Ishikawa (cell line): ENCODE measurements around the gene PSD.

Source experiments
- CEBPB ChIP-seq: IDR thresholded peaks from 2 replicates; pipeline ENCODE4 v1.6.1; 2012
- CREB1 ChIP-seq: IDR thresholded peaks from 2 replicates; pipeline ENCODE4 v1.6.1; 2012; ENCODE audit warnings: low read depth
- EGR1 ChIP-seq: IDR thresholded peaks from 2 replicates; pipeline ENCODE4 v1.6.1; 2012
- EP300 ChIP-seq: IDR thresholded peaks from 2 replicates; pipeline ENCODE4 v1.6.1; 2012; ENCODE audit warnings: borderline replicate concordance
- FOXM1 ChIP-seq: IDR thresholded peaks from 2 replicates; pipeline ENCODE4 v1.6.1; 2012; ENCODE audit warnings: low read depth, borderline replicate concordance
- MAX ChIP-seq: IDR thresholded peaks from 2 replicates; pipeline ENCODE4 v1.6.1; 2012
- NFIC ChIP-seq: IDR thresholded peaks from 2 replicates; pipeline ENCODE4 v1.6.1; 2012
- RAD21 ChIP-seq: IDR thresholded peaks from 2 replicates; pipeline ENCODE4 v1.6.1; 2012; ENCODE audit warnings: low read depth
- TAF1 ChIP-seq: IDR thresholded peaks from 2 replicates; pipeline ENCODE4 v1.6.1; 2012; ENCODE audit warnings: low read depth, mild to moderate bottlenecking
- TCF12 ChIP-seq: IDR thresholded peaks from 2 replicates; pipeline ENCODE4 v1.6.1; 2012; ENCODE audit warnings: low read depth
- TEAD4 ChIP-seq: IDR thresholded peaks from 2 replicates; pipeline ENCODE4 v1.6.1; 2012
- YY1 ChIP-seq: IDR thresholded peaks from 2 replicates; pipeline ENCODE4 v1.6.1; 2012; ENCODE audit warnings: low read depth
- ZBTB7A ChIP-seq: IDR thresholded peaks from 2 replicates; pipeline ENCODE4 v1.6.1; 2012; ENCODE audit warnings: low read depth
- TF ChIP-seq, protein P1 (sequence below): IDR thresholded peaks from 2 replicates; pipeline ENCODE4 v1.6.1; 2012; ENCODE audit warnings: low read depth, mild to moderate bottlenecking
- TF ChIP-seq, protein P2 (sequence below): IDR thresholded peaks from 2 replicates; pipeline ENCODE4 v1.6.1; 2012

Gene PSD

GRCh38 chr10:102399217-102400021, 19.2 kb downstream of the PSD start:
- TF ChIP-seq CREB1: peak; percentile 71
- TF ChIP-seq, protein P1, sequence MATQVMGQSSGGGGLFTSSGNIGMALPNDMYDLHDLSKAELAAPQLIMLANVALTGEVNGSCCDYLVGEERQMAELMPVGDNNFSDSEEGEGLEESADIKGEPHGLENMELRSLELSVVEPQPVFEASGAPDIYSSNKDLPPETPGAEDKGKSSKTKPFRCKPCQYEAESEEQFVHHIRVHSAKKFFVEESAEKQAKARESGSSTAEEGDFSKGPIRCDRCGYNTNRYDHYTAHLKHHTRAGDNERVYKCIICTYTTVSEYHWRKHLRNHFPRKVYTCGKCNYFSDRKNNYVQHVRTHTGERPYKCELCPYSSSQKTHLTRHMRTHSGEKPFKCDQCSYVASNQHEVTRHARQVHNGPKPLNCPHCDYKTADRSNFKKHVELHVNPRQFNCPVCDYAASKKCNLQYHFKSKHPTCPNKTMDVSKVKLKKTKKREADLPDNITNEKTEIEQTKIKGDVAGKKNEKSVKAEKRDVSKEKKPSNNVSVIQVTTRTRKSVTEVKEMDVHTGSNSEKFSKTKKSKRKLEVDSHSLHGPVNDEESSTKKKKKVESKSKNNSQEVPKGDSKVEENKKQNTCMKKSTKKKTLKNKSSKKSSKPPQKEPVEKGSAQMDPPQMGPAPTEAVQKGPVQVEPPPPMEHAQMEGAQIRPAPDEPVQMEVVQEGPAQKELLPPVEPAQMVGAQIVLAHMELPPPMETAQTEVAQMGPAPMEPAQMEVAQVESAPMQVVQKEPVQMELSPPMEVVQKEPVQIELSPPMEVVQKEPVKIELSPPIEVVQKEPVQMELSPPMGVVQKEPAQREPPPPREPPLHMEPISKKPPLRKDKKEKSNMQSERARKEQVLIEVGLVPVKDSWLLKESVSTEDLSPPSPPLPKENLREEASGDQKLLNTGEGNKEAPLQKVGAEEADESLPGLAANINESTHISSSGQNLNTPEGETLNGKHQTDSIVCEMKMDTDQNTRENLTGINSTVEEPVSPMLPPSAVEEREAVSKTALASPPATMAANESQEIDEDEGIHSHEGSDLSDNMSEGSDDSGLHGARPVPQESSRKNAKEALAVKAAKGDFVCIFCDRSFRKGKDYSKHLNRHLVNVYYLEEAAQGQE: no peak
- peak; percentile 64 for TF ChIP-seq TAF1
- peak; percentile 41; the same call in 1 of the 2 replicates for TF ChIP-seq TEAD4
- TF ChIP-seq FOXM1: peak; percentile 60; the same call in 1 of the 2 replicates
- TF ChIP-seq TCF12: peak; percentile 78; the same call in 1 of the 2 replicates
- peak; percentile 88 for TF ChIP-seq RAD21
- TF ChIP-seq EGR1: no peak; the same call in 1 of the 2 replicates
- TF ChIP-seq CEBPB: no peak
- peak; percentile 47; the same call in 1 of the 2 replicates for TF ChIP-seq EP300
- peak; percentile 36; the same call in 1 of the 2 replicates for TF ChIP-seq NFIC
- TF ChIP-seq, protein P2, sequence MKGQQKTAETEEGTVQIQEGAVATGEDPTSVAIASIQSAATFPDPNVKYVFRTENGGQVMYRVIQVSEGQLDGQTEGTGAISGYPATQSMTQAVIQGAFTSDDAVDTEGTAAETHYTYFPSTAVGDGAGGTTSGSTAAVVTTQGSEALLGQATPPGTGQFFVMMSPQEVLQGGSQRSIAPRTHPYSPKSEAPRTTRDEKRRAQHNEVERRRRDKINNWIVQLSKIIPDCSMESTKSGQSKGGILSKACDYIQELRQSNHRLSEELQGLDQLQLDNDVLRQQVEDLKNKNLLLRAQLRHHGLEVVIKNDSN: peak; percentile 35; the same call in 1 of the 2 replicates
- peak; percentile 97 for TF ChIP-seq MAX
- peak; percentile 94 for TF ChIP-seq ZBTB7A
- peak; percentile 77 for TF ChIP-seq YY1

DNA sequence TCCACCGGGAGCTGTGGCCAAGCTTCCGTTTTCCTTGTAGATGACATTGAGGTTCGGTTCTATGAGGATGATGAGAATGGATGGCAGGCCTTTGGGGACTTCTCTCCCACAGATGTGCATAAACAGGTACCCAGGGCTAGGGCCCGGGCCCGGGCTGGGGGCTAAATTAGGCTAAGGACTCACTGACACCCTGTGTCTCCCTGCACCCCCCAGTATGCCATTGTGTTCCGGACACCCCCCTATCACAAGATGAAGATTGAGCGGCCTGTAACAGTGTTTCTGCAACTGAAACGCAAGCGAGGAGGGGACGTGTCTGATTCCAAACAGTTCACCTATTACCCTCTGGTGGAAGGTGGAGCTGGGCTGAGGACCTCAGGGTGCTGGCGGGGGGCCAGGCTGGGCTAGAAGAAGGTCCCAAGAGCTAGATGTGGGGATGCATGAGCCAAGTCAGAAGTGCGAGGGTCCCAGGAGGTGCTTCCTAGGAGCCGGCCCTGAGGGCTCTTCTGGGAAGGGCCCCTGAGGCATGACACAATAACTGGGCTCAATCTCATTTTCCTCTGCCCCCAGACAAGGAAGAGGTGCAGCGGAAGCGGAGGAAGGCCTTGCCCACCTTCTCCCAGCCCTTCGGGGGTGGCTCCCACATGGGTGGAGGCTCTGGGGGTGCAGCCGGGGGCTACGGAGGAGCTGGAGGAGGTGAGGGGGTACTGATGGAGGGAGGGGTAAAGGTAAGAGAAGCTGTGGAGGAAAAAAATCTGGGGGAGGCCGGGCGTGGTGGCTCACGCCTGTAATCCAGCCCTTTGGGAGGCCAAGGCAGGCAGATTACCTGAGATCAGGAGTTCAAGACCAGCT, 20.2 kb downstream of the PSD start:
- no peak for TF ChIP-seq EGR1
- TF ChIP-seq TAF1: no peak
- TF ChIP-seq, protein P2: no peak
- no peak for TF ChIP-seq CEBPB
- no peak for TF ChIP-seq FOXM1
- TF ChIP-seq ZBTB7A: no peak
- no peak for TF ChIP-seq NFIC
- TF ChIP-seq MAX: no peak
- TF ChIP-seq, protein P1: no peak
- no peak for TF ChIP-seq RAD21
- TF ChIP-seq TCF12: no peak
- no peak for TF ChIP-seq YY1
- no peak for TF ChIP-seq EP300

DNA sequence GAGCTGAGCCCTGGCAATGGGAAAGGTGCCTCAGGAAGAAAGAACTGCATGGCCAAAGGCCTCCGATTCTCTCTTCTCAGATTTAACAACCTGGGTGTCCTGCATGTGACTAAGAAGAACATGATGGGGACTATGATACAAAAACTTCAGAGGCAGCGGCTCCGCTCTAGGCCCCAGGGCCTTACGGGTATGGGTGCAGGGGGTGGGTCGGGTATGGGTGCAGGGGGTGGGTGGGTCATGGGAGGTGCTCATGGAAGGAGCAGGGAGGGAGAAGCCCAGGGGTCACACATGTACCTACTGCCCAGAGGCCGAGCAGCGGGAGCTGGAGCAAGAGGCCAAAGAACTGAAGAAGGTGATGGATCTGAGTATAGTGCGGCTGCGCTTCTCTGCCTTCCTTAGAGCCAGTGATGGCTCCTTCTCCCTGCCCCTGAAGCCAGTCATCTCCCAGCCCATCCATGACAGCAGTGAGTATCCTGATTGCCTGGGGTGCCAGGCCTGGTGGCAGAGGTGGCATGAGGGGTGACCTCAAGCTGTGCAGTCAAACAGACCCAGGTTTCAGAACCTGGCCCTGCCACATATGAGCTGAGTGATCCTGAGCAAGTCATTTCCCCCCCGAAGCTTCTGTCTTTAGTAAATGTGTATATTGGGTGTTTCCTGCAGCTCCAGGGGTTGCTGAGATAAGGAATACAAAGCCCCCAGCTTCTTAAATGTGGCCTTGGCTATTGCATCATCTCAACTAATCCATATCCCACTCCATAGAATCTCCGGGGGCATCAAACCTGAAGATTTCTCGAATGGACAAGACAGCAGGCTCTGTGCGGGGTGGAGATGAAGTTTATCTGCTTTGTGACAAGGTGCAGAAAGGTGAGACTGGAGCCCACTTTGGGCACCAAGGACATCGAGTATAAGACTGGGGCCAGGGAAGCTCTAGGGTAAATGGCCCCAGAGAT, 21.1 kb downstream of the PSD start:
- TF ChIP-seq TCF12: no peak

GRCh38 chr10:102396730-102397151, 21.8 kb downstream of the PSD start:
- TF ChIP-seq, protein P2: no peak
- TF ChIP-seq MAX (no peak), NFIC (no peak), EGR1 (no peak), TEAD4 (no peak), CEBPB (no peak), FOXM1 (no peak), ZBTB7A (no peak), RAD21 (no peak), YY1 (no peak)
- TF ChIP-seq, protein P1: no peak
